Measurements from ENCODE around the gene EGR2. TPM values are rescaled to one million over a fixed set of nuclear protein-coding genes. Genes with fewer than 3 reads are reported as not detected.

EGR2 gene
- total and polyA plus RNA-seq, 4 donors: 0.82 to 15.5 (median 5.4) TPM

GRCh38 chr10:62779487-62780248, 36.5 kb downstream of the EGR2 start:
- Histone ChIP-seq H3K27ac (ENCODE audit: low read depth in 1 of 2, low read length in 1 of 2) (no peak overlapping the region), H3K4me1 (ENCODE audit: control insufficient read depth in 5 of 5, insufficient read depth in 5 of 5, low read length in 5 of 5) (no peaks in the 10 kb centered on the region), H3K27me3 (ENCODE audit: control insufficient read depth in 3 of 3, insufficient read depth in 3 of 3, low read length in 2 of 3) (peaks cover 0 to 3% (median 0%) of the 10 kb centered on the region in 3 donors), H3K9me3 (ENCODE audit: control insufficient read depth in 4 of 4, insufficient read depth in 3 of 4, low read length in 3 of 4) (no peaks in the 10 kb centered on the region), H3K9ac (ENCODE audit: insufficient read depth in 1 of 2, low read length in 2 of 2) (no peak overlapping the region), H3K4me3 (no peak overlapping the region), H3K36me3 (ENCODE audit: control insufficient read depth in 4 of 4, insufficient read depth in 4 of 4, low read length in 4 of 4) (no peaks in the 10 kb centered on the region)
- no peak for TF ChIP-seq CTCF (IDR thresholded peaks at IDR 0.05; ENCODE audit: control extremely low read depth, extremely low read depth)
- no peak for ATAC-seq (ENCODE audit: insufficient read depth, low FRiP score)
- DNase-seq: no peak
- WGBS, 2 donors: 76 to 82% methylated on average over 5 of the region's 5 CpGs

- WGBS, 2 donors: 94 to 95% methylated on average over 2 of the region's 2 CpGs
- Histone ChIP-seq H3K9ac (ENCODE audit: insufficient read depth in 1 of 2, low read length in 2 of 2) (no peak overlapping the region), H3K4me3 (no peak overlapping the region), H3K36me3 (ENCODE audit: control insufficient read depth in 4 of 4, insufficient read depth in 4 of 4, low read length in 4 of 4) (no peaks in the 10 kb centered on the region), H3K27me3 (ENCODE audit: control insufficient read depth in 3 of 3, insufficient read depth in 3 of 3, low read length in 2 of 3) (peaks cover 0 to 3% (median 0%) of the 10 kb centered on the region in 3 donors), H3K9me3 (ENCODE audit: control insufficient read depth in 4 of 4, insufficient read depth in 3 of 4, low read length in 3 of 4) (no peaks in the 10 kb centered on the region), H3K4me1 (ENCODE audit: control insufficient read depth in 5 of 5, insufficient read depth in 5 of 5, low read length in 5 of 5) (no peaks in the 10 kb centered on the region), H3K27ac (ENCODE audit: low read depth in 1 of 2, low read length in 1 of 2) (no peak overlapping the region)
- no peak for ATAC-seq (ENCODE audit: insufficient read depth, low FRiP score)
- no peak for TF ChIP-seq CTCF (IDR thresholded peaks at IDR 0.05; ENCODE audit: control extremely low read depth, extremely low read depth)
- no peak for DNase-seq
These were observed 38.0 kb downstream of the EGR2 start for GRCh38 chr10:62778125-62778524.

GRCh38 chr10:62772186-62772974, 43.8 kb downstream of the EGR2 start:
- no peak for ATAC-seq (ENCODE audit: insufficient read depth, low FRiP score)
- Histone ChIP-seq H3K9me3 (ENCODE audit: control insufficient read depth in 4 of 4, insufficient read depth in 3 of 4, low read length in 3 of 4) (peaks cover 0 to 2% (median 0%) of the 10 kb centered on the region in 4 donors), H3K27ac (ENCODE audit: low read depth in 1 of 2, low read length in 1 of 2) (no peak overlapping the region), H3K4me3 (no peak overlapping the region), H3K9ac (ENCODE audit: insufficient read depth in 1 of 2, low read length in 2 of 2) (no peak overlapping the region), H3K36me3 (ENCODE audit: control insufficient read depth in 4 of 4, insufficient read depth in 4 of 4, low read length in 4 of 4) (no peaks in the 10 kb centered on the region), H3K4me1 (ENCODE audit: control insufficient read depth in 5 of 5, insufficient read depth in 5 of 5, low read length in 5 of 5) (peaks cover 0 to 14% (median 5%) of the 10 kb centered on the region in 5 donors), H3K27me3 (ENCODE audit: control insufficient read depth in 3 of 3, insufficient read depth in 3 of 3, low read length in 2 of 3) (peaks cover 0 to 3% (median 0%) of the 10 kb centered on the region in 3 donors)
- TF ChIP-seq CTCF (IDR thresholded peaks at IDR 0.05; ENCODE audit: control extremely low read depth, extremely low read depth): no peak
- WGBS, 2 donors: 68 to 71% methylated on average over 7 of the region's 7 CpGs
- DNase-seq: peak; percentile 28 to 83 (median 82)

Measured in lung (tissue), 12 donors.